NK-92 (cell line): Measurements from ENCODE around the gene VCAN.

Source experiments
- DNase-seq: peaks from one replicate; lab custom pipeline; 2025; ENCODE audit not compliant: unreplicated experiment; lab: John Stamatoyannopoulos, UW

VCAN gene

GRCh38 chr5:83494087-83494620 is 22.6 kb downstream of the VCAN start:
- no peak for DNase-seq

- no peak for DNase-seq
Measured at GRCh38 chr5:83494666-83495065, 23.1 kb downstream of the VCAN start.

- no peak for DNase-seq
Measured at GRCh38 chr5:83496626-83497025, 25.1 kb downstream of the VCAN start.

- DNase-seq: no peak
Measured at GRCh38 chr5:83498585-83498984, 27.0 kb downstream of the VCAN start.

- DNase-seq: no peak
Measured at GRCh38 chr5:83503662-83504061, 32.1 kb downstream of the VCAN start.

- no peak for DNase-seq
Measured at GRCh38 chr5:83507431-83507830, 35.9 kb downstream of the VCAN start.

GRCh38 chr5:83509540-83509939 is 38.0 kb downstream of the VCAN start:
- DNase-seq: no peak

- DNase-seq: no peak
Measured at GRCh38 chr5:83510260-83510659, 38.7 kb downstream of the VCAN start.

GRCh38 chr5:83512061-83512745 is 40.7 kb downstream of the VCAN start:
- DNase-seq: no peak

GRCh38 chr5:83513081-83513480 is 41.5 kb downstream of the VCAN start:
- DNase-seq: no peak

- no peak for DNase-seq
Measured at GRCh38 chr5:83513491-83513890, 41.9 kb downstream of the VCAN start.

- DNase-seq: no peak
Measured at GRCh38 chr5:83516377-83516776, 44.8 kb downstream of the VCAN start.

GRCh38 chr5:83517072-83517687 is 45.6 kb downstream of the VCAN start:
- no peak for DNase-seq

- DNase-seq: no peak
Measured at GRCh38 chr5:83517688-83518085, 46.1 kb downstream of the VCAN start.

- no peak for DNase-seq
Measured at GRCh38 chr5:83518319-83519061, 46.9 kb downstream of the VCAN start.

- no peak for DNase-seq
Measured at GRCh38 chr5:83522446-83522845, 50.9 kb downstream of the VCAN start.

- DNase-seq: no peak
Measured at GRCh38 chr5:83523929-83524328, 52.4 kb downstream of the VCAN start.

GRCh38 chr5:83524345-83524744 is 52.8 kb downstream of the VCAN start:
- no peak for DNase-seq

- no peak for DNase-seq
Measured at GRCh38 chr5:83524991-83525390, 53.4 kb downstream of the VCAN start.

- no peak for DNase-seq
Measured at GRCh38 chr5:83526289-83526688, 54.7 kb downstream of the VCAN start.

GRCh38 chr5:83527221-83527620 is 55.7 kb downstream of the VCAN start:
- no peak for DNase-seq
